ENCODE data around the gene ZNF692. TPM values are rescaled to one million over a fixed set of nuclear protein-coding genes. Genes with fewer than 3 reads are reported as not detected.

Gene ZNF692
- total RNA-seq, 1 experiment from 2014 or later: 59.1 TPM

GRCh38 chr1:248811514-248812490 is 47.1 kb downstream of the ZNF692 start:
- Mint-ChIP-seq H3K4me3 (no peak overlapping the region), H3K9me3 (no peaks in the 10 kb centered on the region), H3K4me1 (peaks cover 14% of the 10 kb centered on the region), H3K36me3 (peaks cover 43% of the 10 kb centered on the region), H3K27me3 (ENCODE audit: low read depth) (no peaks in the 10 kb centered on the region), H3K27ac (no peak overlapping the region)
- ChIA-PET POLR2A (no interaction called here), CTCF (interaction anchor here (0.6 to 1.9 kb wide), 10 partner anchors 9 to 95 kb away, joined by 3 to 11 read pairs (median 5); partner anchors contain the start of genes SH3BP5L, ZNF672 and ZNF692)
- ATAC-seq: peak; percentile 90
- DNase-seq (ENCODE audit: low spot score): peak; percentile 36
- no peak for TF ChIP-seq RELA (CRISPR knock-in tag; IDR thresholded peaks at IDR 0.05; ENCODE audit: borderline replicate concordance)
- no peak for TF ChIP-seq ZNF425 (CRISPR knock-in tag; conservative IDR thresholded peaks at IDR 0.05)
- no peak for TF ChIP-seq FOXP4 (CRISPR knock-in tag; IDR thresholded peaks at IDR 0.05)
- no peak for TF ChIP-seq CDX4 (CRISPR knock-in tag; IDR thresholded peaks at IDR 0.05; ENCODE audit: borderline replicate concordance)
- no peak for TF ChIP-seq AR (CRISPR knock-in tag; IDR thresholded peaks at IDR 0.05)
- no peak for TF ChIP-seq EMX1 (CRISPR knock-in tag; IDR thresholded peaks at IDR 0.05)
- no peak for TF ChIP-seq ZSCAN18 (CRISPR knock-in tag; IDR thresholded peaks at IDR 0.05)
- TF ChIP-seq GTF2I (CRISPR knock-in tag; conservative IDR thresholded peaks at IDR 0.05): no peak
- TF ChIP-seq ZMAT4 (CRISPR knock-in tag; IDR thresholded peaks at IDR 0.05): no peak
- TF ChIP-seq NFATC4 (CRISPR knock-in tag; IDR thresholded peaks at IDR 0.05): no peak
- no peak for TF ChIP-seq NFYB (CRISPR knock-in tag; conservative IDR thresholded peaks at IDR 0.05; ENCODE audit: low read depth)
- no peak for TF ChIP-seq FOXK1 (CRISPR knock-in tag; IDR thresholded peaks at IDR 0.05)
- TF ChIP-seq PREB (CRISPR knock-in tag; IDR thresholded peaks at IDR 0.05; ENCODE audit: borderline replicate concordance): no peak
- TF ChIP-seq STAT6 (CRISPR knock-in tag; conservative IDR thresholded peaks at IDR 0.05; ENCODE audit: low read depth): no peak
- no peak for TF ChIP-seq MLX (CRISPR knock-in tag; IDR thresholded peaks at IDR 0.05)
- TF ChIP-seq GRHL2 (CRISPR knock-in tag; IDR thresholded peaks at IDR 0.05; ENCODE audit: insufficient replicate concordance, severe bottlenecking): no peak
